Sigmoid colon (tissue), 4 donors: ENCODE measurements around the gene CCDC85A.

Source experiments
- CTCF ChIP-seq, 4 experiments: fragments of 450-650 bp in 3 of 4; fragments of 200-600 bp in 1 of 4; IDR thresholded peaks; one replicate each; pipeline ENCODE4 v1.5.1; 2016 to 2019; ENCODE audit warnings: antibody characterized with exemption in 4 of 4, mild to moderate bottlenecking in 3 of 4, moderate library complexity in 2 of 4
- EP300 ChIP-seq, 4 donors: sonication (generic); formaldehyde crosslinking; IDR thresholded peaks; one replicate each; pipeline ENCODE4 v1.6.1; 2017; ENCODE audit warnings: antibody characterized with exemption in 4 of 4
- POLR2A ChIP-seq, 2 donors: fragments of 450-650 bp; IDR thresholded peaks; one replicate each; pipeline ENCODE4 v1.6.1; 2016; ENCODE audit warnings: antibody characterized with exemption in 2 of 2, mild to moderate bottlenecking in 2 of 2, moderate library complexity in 2 of 2
- POLR2AphosphoS5 ChIP-seq, 4 donors: sonication (generic); formaldehyde crosslinking; IDR thresholded peaks; one replicate each; pipeline ENCODE4 v1.6.1; 2017; ENCODE audit warnings: antibody characterized with exemption in 4 of 4

GRCh38 chr2:56326346-56326741 is 142.6 kb downstream of the CCDC85A start:
- TF ChIP-seq POLR2A (IDR thresholded peaks at IDR 0.05): no peak
- TF ChIP-seq CTCF (IDR thresholded peaks at IDR 0.05): no peak
- TF ChIP-seq EP300 (IDR thresholded peaks at IDR 0.05): no peak
- TF ChIP-seq POLR2AphosphoS5 (IDR thresholded peaks at IDR 0.05): no peak
